IMR-90 (cell line): ENCODE data around the gene ARHGAP24. TPM values are rescaled to one million over a fixed set of nuclear protein-coding genes. Genes with fewer than 3 reads are reported as not detected.

Source experiments
- ATAC-seq: fragments of 200-7000 bp; cut with Tn5 transposase; 2 replicates; pipeline ENCODE4 v1.9.1; 2020; ENCODE audit warnings: low read depth, mild to moderate bottlenecking, moderate library complexity
- BruUV-seq: library from RNA; stranded (reverse); fragments of 400-500 nt; replicated peaks from 2 replicates; lab custom pipeline; 2021; lab: Mats Ljungman, UMichigan
- CTCF ChIA-PET: fragments of 300-600 bp; formaldehyde crosslinking; extraction: SDS; loops from one replicate; lab custom pipeline; 2021; ENCODE audit warnings: antibody characterized with exemption; lab: Yijun Ruan, JAX
- POLR2A ChIA-PET: fragments of 300-600 bp; sonication (Branson Sonifier 250); formaldehyde crosslinking; loops from one replicate; lab custom pipeline; 2022; ENCODE audit warnings: antibody characterized with exemption; ENCODE audit not compliant: unreplicated experiment; lab: Charles Lee
- DNase-seq: peaks from one replicate; pipeline ENCODE4 v3.0.0; 2013
- H2AFZ ChIP-seq: replicated peaks from 2 replicates; pipeline ENCODE3; 2013; ENCODE audit warnings: low read length, mild to moderate bottlenecking; ENCODE audit not compliant: poor library complexity
- H2AK5ac ChIP-seq: 2 replicates; pipeline ENCODE4 v1.6.1; 2013; ENCODE audit warnings: low read depth, low read length, inconsistent platforms
- H2AK9ac ChIP-seq: replicated peaks from 2 replicates; pipeline ENCODE3; 2013; ENCODE audit warnings: mild to moderate bottlenecking, low read depth, low read length, moderate library complexity; ENCODE audit not compliant: poor library complexity
- H2BK120ac ChIP-seq: 2 replicates; pipeline ENCODE4 v1.6.1; 2013; ENCODE audit warnings: low read depth, low read length, inconsistent platforms
- H2BK15ac ChIP-seq: 3 replicates; pipeline ENCODE4 v1.6.1; 2013; ENCODE audit warnings: low read depth, low read length, inconsistent platforms
- H2BK20ac ChIP-seq: 2 replicates; pipeline ENCODE4 v1.6.1; 2013; ENCODE audit warnings: low read depth, mild to moderate bottlenecking, inconsistent platforms, low read length, moderate library complexity
- H2BK5ac ChIP-seq: 2 replicates; pipeline ENCODE4 v1.6.1; 2013; ENCODE audit warnings: mild to moderate bottlenecking, low read depth, low read length, inconsistent platforms; ENCODE audit not compliant: poor library complexity, severe bottlenecking
- H3K14ac ChIP-seq: replicated peaks from 2 replicates; pipeline ENCODE4 v1.6.1; 2013; ENCODE audit warnings: low read depth, low read length, inconsistent platforms
- H3K18ac ChIP-seq: 2 replicates; pipeline ENCODE4 v1.6.1; 2013; ENCODE audit warnings: low read depth, low read length, control low read depth
- H3K23ac ChIP-seq: 2 replicates; pipeline ENCODE4 v1.6.1; 2013; ENCODE audit warnings: low read depth, low read length, inconsistent platforms
- H3K27ac ChIP-seq: 2 replicates; pipeline ENCODE4 v1.5.1; 2013; ENCODE audit warnings: mild to moderate bottlenecking, control low read depth, low read length; ENCODE audit not compliant: insufficient read depth
- H3K27me3 ChIP-seq: 2 replicates; pipeline ENCODE4 v1.6.1; 2013; ENCODE audit warnings: low read length; ENCODE audit not compliant: control insufficient read depth, insufficient read depth
- H3K36me3 ChIP-seq: 2 replicates; pipeline ENCODE4 v1.6.1; 2013; ENCODE audit warnings: low read length, mixed read lengths; ENCODE audit not compliant: control insufficient read depth, insufficient read depth
- H3K4ac ChIP-seq: 2 replicates; pipeline ENCODE4 v1.6.1; 2013; ENCODE audit warnings: low read depth, low read length, inconsistent platforms
- H3K4me1 ChIP-seq: 2 replicates; pipeline ENCODE4 v1.6.1; 2013; ENCODE audit warnings: low read length, mixed read lengths; ENCODE audit not compliant: control insufficient read depth, insufficient read depth
- H3K4me2 ChIP-seq: 2 replicates; pipeline ENCODE4 v1.6.1; 2013; ENCODE audit warnings: low read depth, mild to moderate bottlenecking, control low read depth, low read length, moderate library complexity
- H3K4me3 ChIP-seq: 2 replicates; pipeline ENCODE4 v1.5.1; 2013; ENCODE audit warnings: low read depth, mild to moderate bottlenecking, control low read depth, low read length, moderate library complexity; ENCODE audit not compliant: insufficient read depth
- H3K56ac ChIP-seq: 2 replicates; pipeline ENCODE4 v1.6.1; 2013; ENCODE audit warnings: low read length, inconsistent platforms; ENCODE audit not compliant: insufficient read depth; ENCODE audit errors: extremely low read depth
- H3K79me1 ChIP-seq, 2 experiments: 2 replicates each; pipeline ENCODE4 v1.6.1; 2013; ENCODE audit warnings: low read length in 2 of 2, inconsistent platforms in 1 of 2, low read depth in 1 of 2
- H3K9ac ChIP-seq: 2 replicates; pipeline ENCODE4 v1.6.1; 2013; ENCODE audit warnings: low read depth, low read length, control low read depth
- H3K9me1 ChIP-seq: 2 replicates; pipeline ENCODE4 v1.6.1; 2013; ENCODE audit warnings: low read length, inconsistent platforms; ENCODE audit not compliant: insufficient read depth
- H3K9me3 ChIP-seq: 2 replicates; pipeline ENCODE4 v1.6.1; 2013; ENCODE audit warnings: low read length; ENCODE audit not compliant: control insufficient read depth, insufficient read depth
- H4K20me1 ChIP-seq: 2 replicates; pipeline ENCODE4 v1.6.1; 2013; ENCODE audit warnings: low read length, inconsistent platforms; ENCODE audit not compliant: insufficient read depth
- H4K5ac ChIP-seq: 2 replicates; pipeline ENCODE4 v1.6.1; 2013; ENCODE audit warnings: mild to moderate bottlenecking, low read depth, low read length, control low read depth
- H4K8ac ChIP-seq, 2 experiments: 2 replicates each; pipeline ENCODE4 v1.6.1; 2013; ENCODE audit warnings: low read depth in 2 of 2, low read length in 2 of 2, control low read depth in 1 of 2, inconsistent platforms in 1 of 2
- H4K91ac ChIP-seq: 2 replicates; pipeline ENCODE4 v1.6.1; 2013; ENCODE audit warnings: low read depth, low read length, inconsistent platforms; ENCODE audit not compliant: insufficient read depth
- BHLHE40 ChIP-seq: fragments of 150-350 bp; IDR thresholded peaks from 2 replicates; pipeline ENCODE4 v1.6.1; 2016; ENCODE audit warnings: mild to moderate bottlenecking, low read depth, low read length
- CEBPB ChIP-seq: IDR thresholded peaks from 2 replicates; pipeline ENCODE4 v1.6.1; 2012; ENCODE audit warnings: low read depth, low read length, improper control_type of control experiment
- CHD1 ChIP-seq: IDR thresholded peaks from 2 replicates; pipeline ENCODE4 v1.6.1; 2012; ENCODE audit warnings: low read depth, low read length, improper control_type of control experiment
- FOS ChIP-seq: fragments of 150-350 bp; IDR thresholded peaks from 2 replicates; pipeline ENCODE4 v1.6.1; 2016; ENCODE audit warnings: low read depth, low read length
- MAFK ChIP-seq: IDR thresholded peaks from 2 replicates; pipeline ENCODE4 v1.6.1; 2012; ENCODE audit warnings: low read depth, low read length, improper control_type of control experiment
- MAZ ChIP-seq: IDR thresholded peaks from 2 replicates; pipeline ENCODE4 v1.6.1; 2012; ENCODE audit warnings: low read depth, mild to moderate bottlenecking, low read length, improper control_type of control experiment, moderate library complexity, borderline replicate concordance
- NFE2L2 ChIP-seq: fragments of 150-350 bp; IDR thresholded peaks from 2 replicates; pipeline ENCODE4 v1.6.1; 2016; ENCODE audit warnings: low read depth, mild to moderate bottlenecking, low read length
- POLR2A ChIP-seq: IDR thresholded peaks from 2 replicates; pipeline ENCODE4 v1.6.1; 2012; ENCODE audit warnings: mild to moderate bottlenecking, low read depth, low read length
- RCOR1 ChIP-seq: IDR thresholded peaks from 2 replicates; pipeline ENCODE4 v1.6.1; 2012; ENCODE audit warnings: mild to moderate bottlenecking, low read length, improper control_type of control experiment; ENCODE audit not compliant: insufficient replicate concordance
- RFX5 ChIP-seq: IDR thresholded peaks from 2 replicates; pipeline ENCODE4 v1.8.0; 2012; ENCODE audit warnings: low read depth, mild to moderate bottlenecking, low read length, moderate library complexity
- WGBS, 2 experiments: methylation state at CpG; one replicate each; pipeline versions ENCODE4 v1.1.5 to v1.1.7; 2013; ENCODE audit warnings: missing lambda C conversion rate in 2 of 2; ENCODE audit not compliant: insufficient read length in 1 of 2; ENCODE audit errors: extremely low coverage in 2 of 2; 5-methylcytosine and 5-hydroxymethylcytosine counted together
- dilution Hi-C: fragments of 300-500 bp; cut with HindIII; formaldehyde crosslinking; loops from one replicate; pipeline ENCODE4 v1.14.3; 2018; ENCODE audit warnings: low sequenced_read_pairs; ENCODE audit not compliant: unreplicated experiment
- in situ Hi-C: fragments of 300-500 bp; cut with MboI; formaldehyde crosslinking; loops from 3 replicates; pipeline ENCODE4 v1.14.3; 2019; ENCODE audit warnings: low sequenced_read_pairs, inconsistent platforms, mixed read lengths
- intact Hi-C: fragments of 100-400 bp; cut with micrococcal nuclease; formaldehyde crosslinking; loops from 2 replicates; pipeline ENCODE4 v1.10.0; 2022
- polyA plus RNA-seq, 3 experiments: library from polyadenylated mRNA; depleted of rRNA; stranded (reverse); fragments of >200 nt; gene quantifications; 2 replicates each; pipeline ENCODE4 v1.2.3, GENCODE V29; 2012; ENCODE audit warnings: low replicate concordance in 1 of 3
- total RNA-seq: library from RNA; depleted of rRNA; stranded (reverse); fragments of >200 nt; gene quantifications from 2 replicates; pipeline ENCODE4 v1.2.3, GENCODE V29; 2012
- TF ChIP-seq, protein P1 (sequence below): conservative IDR thresholded peaks from 2 replicates; pipeline ENCODE4 v1.5.1; 2012; ENCODE audit warnings: mild to moderate bottlenecking, low read depth, low read length, improper control_type of control experiment
- TF ChIP-seq, protein P2 (sequence below): fragments of 150-350 bp; IDR thresholded peaks from 2 replicates; pipeline ENCODE4 v1.6.1; 2017; ENCODE audit warnings: mild to moderate bottlenecking, antibody characterized with exemption, low read length, low read depth

Gene ARHGAP24
- total and polyA plus RNA-seq, 2 of the 4 experiments (the other 2 are of a cell fraction) = 11.9 to 24.0 TPM

GRCh38 chr4:85773372-85773771 is 298.4 kb downstream of the ARHGAP24 start:
- no peak overlapping the region for H4K8ac ChIP-seq
- H3K4me3 ChIP-seq = no peak overlapping the region
- no peak overlapping the region for H2AFZ ChIP-seq
- H4K20me1 ChIP-seq = no peaks in the 10 kb centered on the region
- peaks cover 0 to 6% of the 10 kb centered on the region in 2 experiments; a peak in 1 of 4 replicates for H3K79me1 ChIP-seq
- H2BK5ac ChIP-seq = no peak overlapping the region
- in situ Hi-C loops (no loop called here), intact Hi-C loops (no loop called here), dilution Hi-C loops (no loop called here)
- H3K56ac ChIP-seq = no peak overlapping the region
- H2AK5ac ChIP-seq = peak overlapping the region; percentile 70; the same call in 1 of the 2 replicates
- CTCF ChIA-PET = no interaction called here
- ATAC-seq (no peak), DNase-seq (no peak)
- H3K18ac ChIP-seq = no peak overlapping the region
- H3K27ac ChIP-seq = no peak overlapping the region
- no peak overlapping the region for H3K4me2 ChIP-seq
- H3K23ac ChIP-seq = no peak overlapping the region
- WGBS, 2 experiments = no CpG with 5 or more reads among the region's 1 CpG
- H3K9me1 ChIP-seq = peaks cover 3% of the 10 kb centered on the region; the same call in 1 of the 2 replicates
- H3K4ac ChIP-seq = no peak overlapping the region
- H3K14ac ChIP-seq = no peak overlapping the region
- H3K27me3 ChIP-seq = no peaks in the 10 kb centered on the region
- H3K36me3 ChIP-seq = no peaks in the 10 kb centered on the region
- H3K9me3 ChIP-seq = no peaks in the 10 kb centered on the region
- no TSS peak for BruUV-seq
- no peak for TF ChIP-seq BHLHE40
- no peak for TF ChIP-seq POLR2A
- no peak for TF ChIP-seq CEBPB
- TF ChIP-seq NFE2L2 = no peak
- no peak for TF ChIP-seq RCOR1
- no peak for TF ChIP-seq RFX5
- TF ChIP-seq MAFK = no peak
- TF ChIP-seq MAZ = no peak
- TF ChIP-seq FOS = no peak
- TF ChIP-seq, protein P1, sequence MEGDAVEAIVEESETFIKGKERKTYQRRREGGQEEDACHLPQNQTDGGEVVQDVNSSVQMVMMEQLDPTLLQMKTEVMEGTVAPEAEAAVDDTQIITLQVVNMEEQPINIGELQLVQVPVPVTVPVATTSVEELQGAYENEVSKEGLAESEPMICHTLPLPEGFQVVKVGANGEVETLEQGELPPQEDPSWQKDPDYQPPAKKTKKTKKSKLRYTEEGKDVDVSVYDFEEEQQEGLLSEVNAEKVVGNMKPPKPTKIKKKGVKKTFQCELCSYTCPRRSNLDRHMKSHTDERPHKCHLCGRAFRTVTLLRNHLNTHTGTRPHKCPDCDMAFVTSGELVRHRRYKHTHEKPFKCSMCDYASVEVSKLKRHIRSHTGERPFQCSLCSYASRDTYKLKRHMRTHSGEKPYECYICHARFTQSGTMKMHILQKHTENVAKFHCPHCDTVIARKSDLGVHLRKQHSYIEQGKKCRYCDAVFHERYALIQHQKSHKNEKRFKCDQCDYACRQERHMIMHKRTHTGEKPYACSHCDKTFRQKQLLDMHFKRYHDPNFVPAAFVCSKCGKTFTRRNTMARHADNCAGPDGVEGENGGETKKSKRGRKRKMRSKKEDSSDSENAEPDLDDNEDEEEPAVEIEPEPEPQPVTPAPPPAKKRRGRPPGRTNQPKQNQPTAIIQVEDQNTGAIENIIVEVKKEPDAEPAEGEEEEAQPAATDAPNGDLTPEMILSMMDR = no peak
- TF ChIP-seq CHD1 = no peak
- TF ChIP-seq, protein P2, sequence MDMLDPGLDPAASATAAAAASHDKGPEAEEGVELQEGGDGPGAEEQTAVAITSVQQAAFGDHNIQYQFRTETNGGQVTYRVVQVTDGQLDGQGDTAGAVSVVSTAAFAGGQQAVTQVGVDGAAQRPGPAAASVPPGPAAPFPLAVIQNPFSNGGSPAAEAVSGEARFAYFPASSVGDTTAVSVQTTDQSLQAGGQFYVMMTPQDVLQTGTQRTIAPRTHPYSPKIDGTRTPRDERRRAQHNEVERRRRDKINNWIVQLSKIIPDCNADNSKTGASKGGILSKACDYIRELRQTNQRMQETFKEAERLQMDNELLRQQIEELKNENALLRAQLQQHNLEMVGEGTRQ = no peak
- no peak overlapping the region for H2BK15ac ChIP-seq
- H2BK120ac ChIP-seq = no peak overlapping the region
- no peak overlapping the region for H2AK9ac ChIP-seq
- POLR2A ChIA-PET = no interaction called here
- H3K4me1 ChIP-seq = peaks cover 7% of the 10 kb centered on the region; the same call in 1 of the 2 replicates
- no peak overlapping the region for H4K91ac ChIP-seq
- H4K5ac ChIP-seq = no peak overlapping the region
- H3K9ac ChIP-seq = no peak overlapping the region
- H2BK20ac ChIP-seq = no peak overlapping the region
